Measurements from ENCODE around the gene KAT7. TPM values are rescaled to one million over a fixed set of nuclear protein-coding genes. Genes with fewer than 3 reads are reported as not detected.
A peak's percentile ranks its signal among the peaks of the same experiment; 100 is the strongest.

The KAT7 gene
- total and polyA plus RNA-seq, 10 of the 15 experiments (the other 5 are each of a cell fraction or from before 2014, with no cell fraction given), result 6.6 to 45.8 (median 26.3) TPM

GRCh38 chr17:49760932-49761558 is 27.4 kb upstream of the KAT7 start (continued):
- TF ChIP-seq, protein P1, sequence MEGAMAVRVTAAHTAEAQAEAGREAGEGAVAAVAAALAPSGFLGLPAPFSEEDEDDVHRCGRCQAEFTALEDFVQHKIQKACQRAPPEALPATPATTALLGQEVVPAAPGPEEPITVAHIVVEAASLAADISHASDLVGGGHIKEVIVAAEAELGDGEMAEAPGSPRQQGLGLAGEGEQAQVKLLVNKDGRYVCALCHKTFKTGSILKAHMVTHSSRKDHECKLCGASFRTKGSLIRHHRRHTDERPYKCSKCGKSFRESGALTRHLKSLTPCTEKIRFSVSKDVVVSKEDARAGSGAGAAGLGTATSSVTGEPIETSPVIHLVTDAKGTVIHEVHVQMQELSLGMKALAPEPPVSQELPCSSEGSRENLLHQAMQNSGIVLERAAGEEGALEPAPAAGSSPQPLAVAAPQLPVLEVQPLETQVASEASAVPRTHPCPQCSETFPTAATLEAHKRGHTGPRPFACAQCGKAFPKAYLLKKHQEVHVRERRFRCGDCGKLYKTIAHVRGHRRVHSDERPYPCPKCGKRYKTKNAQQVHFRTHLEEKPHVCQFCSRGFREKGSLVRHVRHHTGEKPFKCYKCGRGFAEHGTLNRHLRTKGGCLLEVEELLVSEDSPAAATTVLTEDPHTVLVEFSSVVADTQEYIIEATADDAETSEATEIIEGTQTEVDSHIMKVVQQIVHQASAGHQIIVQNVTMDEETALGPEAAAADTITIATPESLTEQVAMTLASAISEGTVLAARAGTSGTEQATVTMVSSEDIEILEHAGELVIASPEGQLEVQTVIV (IDR thresholded peaks at IDR 0.05; ENCODE audit: borderline replicate concordance, partially characterized antibody), result no peak

GRCh38 chr17:49762151-49762941 is 26.1 kb upstream of the KAT7 start:
- ChIA-PET SMC1A (ENCODE audit: uncharacterized antibody, unreplicated experiment) (interaction anchor here (1.0 to 12.5 kb wide), 9 partner anchors 13 to 59 kb away, joined by 3 to 128 read pairs (median 4); no protein-coding TSS in a partner anchor), POLR2A (interaction anchor here (0.6 to 8.5 kb wide), 9 partner anchors 9 to 55 kb away, joined by 3 to 116 read pairs (median 7); partner anchors contain the start of genes KAT7 and SLC35B1), CTCF (interaction anchor here (0.7 to 4.2 kb wide), 6 partner anchors 10 to 53 kb away, joined by 3 to 36 read pairs (median 4); partner anchors contain the start of gene SLC35B1), RAD21 (ENCODE audit: unreplicated experiment) (interaction anchor here (1.3 to 4.3 kb wide), 5 partner anchors 15 to 54 kb away, joined by 4 to 37 read pairs (median 6); partner anchors contain the start of gene KAT7)
- H3K9me3 ChIP-seq (replicated peaks; ENCODE audit: control insufficient read depth, insufficient read depth, low read length), result no peaks in the 10 kb centered on the region
- ATAC-seq (no peak), FAIRE-seq (no peak), DNase-seq (ENCODE audit: low read depth, low spot score) (no peak)
- no peak overlapping the region for H2AFZ ChIP-seq (ENCODE audit: control insufficient read depth, low read depth, low read length)
- 92% methylated on average over 6 of the region's 6 CpGs for WGBS (ENCODE audit: insufficient coverage, insufficient replicate concordance, low lambda C conversion rate, missing lambda C conversion rate)
- H3K36me3 ChIP-seq (ENCODE audit: control insufficient read depth in 2 of 2, insufficient read depth in 2 of 2, low read length in 1 of 2), result 0 out of 4 replicates have a peak, but pooled peaks cover 0 to 6% of the 10 kb centered on the region in 2 experiments
- H3K9ac ChIP-seq (ENCODE audit: control insufficient read depth, insufficient read depth, low read length), result peak overlapping the region; percentile 43; the same call in 1 of the 2 replicates
- H3K4me1 ChIP-seq (ENCODE audit: control insufficient read depth, insufficient read depth, low read length), result peaks cover 18% of the 10 kb centered on the region
- no TSS peak for BruUV-seq (replicated peaks)
- intact Hi-C loops (cut with micrococcal nuclease; ENCODE audit: unreplicated experiment), result loop anchor here (5.0 kb wide), 1 partner anchor 55 kb away; the partner anchor contains the start of gene SLC35B1
- no peaks in the 10 kb centered on the region; the same call in 1 of the 2 replicates for H4K20me1 ChIP-seq (ENCODE audit: control insufficient read depth, insufficient read depth)
- peak overlapping the region; percentile 91 for H3K4me2 ChIP-seq (ENCODE audit: control insufficient read depth, insufficient read depth)
- H3K79me2 ChIP-seq (ENCODE audit: control insufficient read depth, insufficient read depth, low read length), result peaks cover 21% of the 10 kb centered on the region
- in situ Hi-C loops (cut with MboI), result no loop called here
- H3K27ac ChIP-seq (ENCODE audit: control insufficient read depth, insufficient read depth), result no peak overlapping the region; the same call in 1 of the 2 replicates
- peak overlapping the region; percentile 86 for H3K4me3 ChIP-seq
- no peaks in the 10 kb centered on the region for H3K27me3 ChIP-seq (replicated peaks in 1 of 2; ENCODE audit: control insufficient read depth in 2 of 2, insufficient read depth in 2 of 2, low read length in 1 of 2)
- TF ChIP-seq BMI1 (IDR thresholded peaks at IDR 0.05; ENCODE audit: borderline replicate concordance), result no peak
- TF ChIP-seq POLR2AphosphoS5 (IDR thresholded peaks at IDR 0.05; ENCODE audit: low read length), result no peak
- no peak for TF ChIP-seq POLR2AphosphoS2 (IDR thresholded peaks at IDR 0.05; ENCODE audit: low read depth, low read length)
- no peak for TF ChIP-seq SRF (IDR thresholded peaks at IDR 0.05; ENCODE audit: low read depth in 2 of 2, low read length in 2 of 2)
- TF ChIP-seq ZNF217 (IDR thresholded peaks at IDR 0.05), result no peak
- TF ChIP-seq, protein P2, sequence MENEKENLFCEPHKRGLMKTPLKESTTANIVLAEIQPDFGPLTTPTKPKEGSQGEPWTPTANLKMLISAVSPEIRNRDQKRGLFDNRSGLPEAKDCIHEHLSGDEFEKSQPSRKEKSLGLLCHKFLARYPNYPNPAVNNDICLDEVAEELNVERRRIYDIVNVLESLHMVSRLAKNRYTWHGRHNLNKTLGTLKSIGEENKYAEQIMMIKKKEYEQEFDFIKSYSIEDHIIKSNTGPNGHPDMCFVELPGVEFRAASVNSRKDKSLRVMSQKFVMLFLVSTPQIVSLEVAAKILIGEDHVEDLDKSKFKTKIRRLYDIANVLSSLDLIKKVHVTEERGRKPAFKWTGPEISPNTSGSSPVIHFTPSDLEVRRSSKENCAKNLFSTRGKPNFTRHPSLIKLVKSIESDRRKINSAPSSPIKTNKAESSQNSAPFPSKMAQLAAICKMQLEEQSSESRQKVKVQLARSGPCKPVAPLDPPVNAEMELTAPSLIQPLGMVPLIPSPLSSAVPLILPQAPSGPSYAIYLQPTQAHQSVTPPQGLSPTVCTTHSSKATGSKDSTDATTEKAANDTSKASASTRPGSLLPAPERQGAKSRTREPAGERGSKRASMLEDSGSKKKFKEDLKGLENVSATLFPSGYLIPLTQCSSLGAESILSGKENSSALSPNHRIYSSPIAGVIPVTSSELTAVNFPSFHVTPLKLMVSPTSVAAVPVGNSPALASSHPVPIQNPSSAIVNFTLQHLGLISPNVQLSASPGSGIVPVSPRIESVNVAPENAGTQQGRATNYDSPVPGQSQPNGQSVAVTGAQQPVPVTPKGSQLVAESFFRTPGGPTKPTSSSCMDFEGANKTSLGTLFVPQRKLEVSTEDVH (IDR thresholded peaks at IDR 0.05; ENCODE audit: low read depth, partially characterized antibody), result no peak
- no peak for TF ChIP-seq KLF5 (IDR thresholded peaks at IDR 0.05; ENCODE audit: partially characterized antibody)
- TF ChIP-seq MXI1 (IDR thresholded peaks at IDR 0.05; ENCODE audit: low read depth, low read length), result no peak
- TF ChIP-seq RELB (IDR thresholded peaks at IDR 0.05; ENCODE audit: low read depth), result no peak

All from GM12878 (cell line).